ENCODE measurements around the gene KRT6C.
"Not testable (repeated sequence)": the region's sequence is repeated elsewhere in the genome, so short reads cannot be mapped to it uniquely, and the experiment has no call there.

KRT6C gene

GRCh38 chr12:52515319-52515646, 41.7 kb upstream of the KRT6C start:
- no peaks in the 10 kb centered on the region for H3K27me3 ChIP-seq (ENCODE audit: insufficient read depth, low read length)
- no peaks in the 10 kb centered on the region for H3K36me3 ChIP-seq (ENCODE audit: insufficient read depth, low read depth, low read length)
- H3K4me3 ChIP-seq (ENCODE audit: low read length): no peak overlapping the region
- H3K9me3 ChIP-seq (ENCODE audit: insufficient read depth, low read depth, low read length): peaks cover 7% of the 10 kb centered on the region; the same call in 1 of the 2 replicates
- H3K4me1 ChIP-seq (ENCODE audit: insufficient read depth, low read length): no peaks in the 10 kb centered on the region
- no peak overlapping the region for H3K9ac ChIP-seq (ENCODE audit: low read depth, low read length)
- no peak overlapping the region for H3K27ac ChIP-seq (ENCODE audit: low read length)

GRCh38 chr12:52514471-52515318, 41.1 kb upstream of the KRT6C start:
- H3K36me3 ChIP-seq (ENCODE audit: insufficient read depth, low read depth, low read length): no peaks in the 10 kb centered on the region

GRCh38 chr12:52513736-52514135, 40.1 kb upstream of the KRT6C start:
- Histone ChIP-seq H3K27me3 (ENCODE audit: insufficient read depth, low read length) (no peaks in the 10 kb centered on the region), H3K27ac (ENCODE audit: low read length) (no peak overlapping the region), H3K36me3 (ENCODE audit: insufficient read depth, low read depth, low read length) (no peaks in the 10 kb centered on the region), H3K9me3 (ENCODE audit: insufficient read depth, low read depth, low read length) (peaks cover 8% of the 10 kb centered on the region; the same call in 1 of the 2 replicates), H3K9ac (ENCODE audit: low read depth, low read length) (no peak overlapping the region), H3K4me1 (ENCODE audit: insufficient read depth, low read length) (no peaks in the 10 kb centered on the region), H3K4me3 (ENCODE audit: low read length) (no peak overlapping the region)

More at GRCh38 chr12:52514471-52515318, 41.1 kb upstream of the KRT6C start:
- Histone ChIP-seq H3K27ac (ENCODE audit: low read length) (no peak overlapping the region), H3K9me3 (ENCODE audit: insufficient read depth, low read depth, low read length) (peaks cover 8% of the 10 kb centered on the region; the same call in 1 of the 2 replicates), H3K27me3 (ENCODE audit: insufficient read depth, low read length) (no peaks in the 10 kb centered on the region), H3K4me1 (ENCODE audit: insufficient read depth, low read length) (no peaks in the 10 kb centered on the region), H3K9ac (ENCODE audit: low read depth, low read length) (no peak overlapping the region), H3K4me3 (ENCODE audit: low read length) (no peak overlapping the region)

GRCh38 chr12:52508211-52508610, 34.6 kb upstream of the KRT6C start:
- Histone ChIP-seq H3K4me3 (ENCODE audit: low read length) (no peak overlapping the region), H3K27me3 (ENCODE audit: insufficient read depth, low read length) (no peaks in the 10 kb centered on the region), H3K9ac (ENCODE audit: low read depth, low read length) (no peak overlapping the region), H3K4me1 (ENCODE audit: insufficient read depth, low read length) (no peaks in the 10 kb centered on the region), H3K27ac (ENCODE audit: low read length) (no peak overlapping the region), H3K36me3 (ENCODE audit: insufficient read depth, low read depth, low read length) (no peaks in the 10 kb centered on the region), H3K9me3 (ENCODE audit: insufficient read depth, low read depth, low read length) (peaks cover 8% of the 10 kb centered on the region; the same call in 1 of the 2 replicates)

GRCh38 chr12:52506858-52507715, 33.5 kb upstream of the KRT6C start:
- Histone ChIP-seq H3K36me3 (ENCODE audit: insufficient read depth, low read depth, low read length) (no peaks in the 10 kb centered on the region), H3K4me3 (ENCODE audit: low read length) (no peak overlapping the region), H3K4me1 (ENCODE audit: insufficient read depth, low read length) (no peaks in the 10 kb centered on the region), H3K27me3 (ENCODE audit: insufficient read depth, low read length) (no peaks in the 10 kb centered on the region), H3K27ac (ENCODE audit: low read length) (no peak overlapping the region), H3K9me3 (ENCODE audit: insufficient read depth, low read depth, low read length) (peaks cover 8% of the 10 kb centered on the region; the same call in 1 of the 2 replicates), H3K9ac (ENCODE audit: low read depth, low read length) (no peak overlapping the region)

- no peaks in the 10 kb centered on the region for H3K36me3 ChIP-seq (ENCODE audit: insufficient read depth, low read depth, low read length)
- H3K27ac ChIP-seq (ENCODE audit: low read length): no peak overlapping the region
- H3K4me3 ChIP-seq (ENCODE audit: low read length): no peak overlapping the region
- H3K27me3 ChIP-seq (ENCODE audit: insufficient read depth, low read length): no peaks in the 10 kb centered on the region
- no peak overlapping the region for H3K9ac ChIP-seq (ENCODE audit: low read depth, low read length)
- no peaks in the 10 kb centered on the region for H3K9me3 ChIP-seq (ENCODE audit: insufficient read depth, low read depth, low read length)
- H3K4me1 ChIP-seq (ENCODE audit: insufficient read depth, low read length): no peaks in the 10 kb centered on the region
Measured at GRCh38 chr12:52502877-52503276, 29.3 kb upstream of the KRT6C start.

- Histone ChIP-seq H3K27ac (ENCODE audit: low read length) (no peak overlapping the region), H3K27me3 (ENCODE audit: insufficient read depth, low read length) (no peaks in the 10 kb centered on the region), H3K4me3 (ENCODE audit: low read length) (no peak overlapping the region)
Measured at GRCh38 chr12:52501490-52501889, 27.9 kb upstream of the KRT6C start.

GRCh38 chr12:52500574-52500973, 27.0 kb upstream of the KRT6C start:
- H3K4me3 ChIP-seq (ENCODE audit: low read length); H3K9me3 ChIP-seq (ENCODE audit: insufficient read depth, low read depth, low read length); H3K27me3 ChIP-seq (ENCODE audit: insufficient read depth, low read length); H3K27ac ChIP-seq (ENCODE audit: low read length); H3K36me3 ChIP-seq (ENCODE audit: insufficient read depth, low read depth, low read length); H3K9ac ChIP-seq (ENCODE audit: low read depth, low read length): not testable (repeated sequence)
- H3K4me1 ChIP-seq (ENCODE audit: insufficient read depth, low read length): peaks cover 15% of the 10 kb centered on the region; the same call in 1 of the 2 replicates

More at GRCh38 chr12:52501490-52501889, 27.9 kb upstream of the KRT6C start:
- H3K4me1 ChIP-seq (ENCODE audit: insufficient read depth, low read length): peaks cover 7% of the 10 kb centered on the region; the same call in 1 of the 2 replicates
- H3K9me3 ChIP-seq (ENCODE audit: insufficient read depth, low read depth, low read length): no peaks in the 10 kb centered on the region
- H3K36me3 ChIP-seq (ENCODE audit: insufficient read depth, low read depth, low read length): no peaks in the 10 kb centered on the region
- H3K9ac ChIP-seq (ENCODE audit: low read depth, low read length): no peak overlapping the region

GRCh38 chr12:52499806-52500560, 26.4 kb upstream of the KRT6C start:
- Histone ChIP-seq H3K4me1 (ENCODE audit: insufficient read depth, low read length) (peaks cover 21% of the 10 kb centered on the region; the same call in 1 of the 2 replicates), H3K9ac (ENCODE audit: low read depth, low read length) (no peak overlapping the region), H3K9me3 (ENCODE audit: insufficient read depth, low read depth, low read length) (no peaks in the 10 kb centered on the region), H3K4me3 (ENCODE audit: low read length) (no peak overlapping the region), H3K36me3 (ENCODE audit: insufficient read depth, low read depth, low read length) (no peaks in the 10 kb centered on the region), H3K27ac (ENCODE audit: low read length) (no peak overlapping the region), H3K27me3 (ENCODE audit: insufficient read depth, low read length) (no peaks in the 10 kb centered on the region)

GRCh38 chr12:52498946-52499345, 25.3 kb upstream of the KRT6C start:
- Histone ChIP-seq H3K9ac (ENCODE audit: low read depth, low read length) (no peak overlapping the region), H3K4me3 (ENCODE audit: low read length) (no peak overlapping the region), H3K27me3 (ENCODE audit: insufficient read depth, low read length) (no peaks in the 10 kb centered on the region), H3K4me1 (ENCODE audit: insufficient read depth, low read length) (peaks cover 26% of the 10 kb centered on the region), H3K27ac (ENCODE audit: low read length) (no peak overlapping the region), H3K36me3 (ENCODE audit: insufficient read depth, low read depth, low read length) (no peaks in the 10 kb centered on the region), H3K9me3 (ENCODE audit: insufficient read depth, low read depth, low read length) (no peaks in the 10 kb centered on the region)

GRCh38 chr12:52497975-52498374, 24.4 kb upstream of the KRT6C start:
- H3K36me3 ChIP-seq (ENCODE audit: insufficient read depth, low read depth, low read length): no peaks in the 10 kb centered on the region
- H3K9me3 ChIP-seq (ENCODE audit: insufficient read depth, low read depth, low read length): no peaks in the 10 kb centered on the region
- H3K4me3 ChIP-seq (ENCODE audit: low read length): no peak overlapping the region
- no peak overlapping the region for H3K9ac ChIP-seq (ENCODE audit: low read depth, low read length)
- H3K4me1 ChIP-seq (ENCODE audit: insufficient read depth, low read length): peaks cover 26% of the 10 kb centered on the region
- no peak overlapping the region for H3K27ac ChIP-seq (ENCODE audit: low read length)
- no peaks in the 10 kb centered on the region for H3K27me3 ChIP-seq (ENCODE audit: insufficient read depth, low read length)
